ENCODE data around the gene CACNB2. TPM values are rescaled to one million over a fixed set of nuclear protein-coding genes. Genes with fewer than 3 reads are reported as not detected.

The CACNB2 gene
- total and polyA plus RNA-seq, 8 donors: 4.0 to 14.8 (median 11.8) TPM

DNA sequence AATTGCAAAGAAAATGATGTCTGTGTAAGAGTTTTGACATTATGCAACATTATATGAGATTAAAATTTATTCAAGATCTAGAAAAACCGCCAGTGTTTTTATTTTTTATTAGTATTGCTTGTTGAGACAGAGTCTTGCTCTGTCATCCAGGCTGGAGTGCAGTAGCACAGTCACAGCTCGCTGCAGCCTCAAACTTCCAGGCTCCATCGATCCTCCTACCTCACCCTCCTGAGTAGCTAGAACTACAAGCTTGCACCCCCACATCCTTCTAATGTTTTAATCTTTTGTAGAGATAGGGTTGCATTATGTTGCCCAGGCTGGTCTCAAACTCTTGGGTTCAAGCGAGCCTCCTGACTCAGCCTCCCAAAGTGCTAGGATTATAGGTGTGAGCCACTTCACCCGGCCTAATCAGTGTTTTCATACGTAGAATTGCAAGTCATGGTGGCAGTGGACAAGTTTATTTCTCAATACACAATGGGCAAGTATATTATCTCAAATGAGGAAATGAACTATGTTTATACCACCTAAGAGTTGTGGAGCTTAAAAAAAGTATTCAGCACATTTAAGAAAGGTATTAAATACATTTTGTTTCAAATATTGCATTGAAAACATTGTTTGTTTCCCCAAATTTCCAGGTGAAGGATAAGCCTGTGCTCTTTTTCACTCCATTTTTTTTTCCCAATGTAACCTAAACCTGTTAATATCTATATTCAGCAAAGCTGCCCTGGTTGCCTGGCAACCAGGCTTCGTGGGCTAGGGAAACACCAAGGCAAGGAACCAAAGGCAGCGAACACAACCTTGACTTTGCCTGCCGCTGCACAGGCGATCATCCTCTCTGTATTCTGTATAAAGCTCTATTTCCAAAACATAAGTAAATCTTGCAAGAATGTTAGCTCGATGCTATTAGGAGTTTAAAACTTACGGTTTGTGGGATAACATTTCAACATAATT lies 163.9 kb downstream of the CACNB2 start:
- no peak overlapping the region for H3K4me3 ChIP-seq
- TF ChIP-seq, protein P1, sequence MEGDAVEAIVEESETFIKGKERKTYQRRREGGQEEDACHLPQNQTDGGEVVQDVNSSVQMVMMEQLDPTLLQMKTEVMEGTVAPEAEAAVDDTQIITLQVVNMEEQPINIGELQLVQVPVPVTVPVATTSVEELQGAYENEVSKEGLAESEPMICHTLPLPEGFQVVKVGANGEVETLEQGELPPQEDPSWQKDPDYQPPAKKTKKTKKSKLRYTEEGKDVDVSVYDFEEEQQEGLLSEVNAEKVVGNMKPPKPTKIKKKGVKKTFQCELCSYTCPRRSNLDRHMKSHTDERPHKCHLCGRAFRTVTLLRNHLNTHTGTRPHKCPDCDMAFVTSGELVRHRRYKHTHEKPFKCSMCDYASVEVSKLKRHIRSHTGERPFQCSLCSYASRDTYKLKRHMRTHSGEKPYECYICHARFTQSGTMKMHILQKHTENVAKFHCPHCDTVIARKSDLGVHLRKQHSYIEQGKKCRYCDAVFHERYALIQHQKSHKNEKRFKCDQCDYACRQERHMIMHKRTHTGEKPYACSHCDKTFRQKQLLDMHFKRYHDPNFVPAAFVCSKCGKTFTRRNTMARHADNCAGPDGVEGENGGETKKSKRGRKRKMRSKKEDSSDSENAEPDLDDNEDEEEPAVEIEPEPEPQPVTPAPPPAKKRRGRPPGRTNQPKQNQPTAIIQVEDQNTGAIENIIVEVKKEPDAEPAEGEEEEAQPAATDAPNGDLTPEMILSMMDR (IDR thresholded peaks at IDR 0.05): no peak
- H3K36me3 ChIP-seq: no peaks in the 10 kb centered on the region
- intact Hi-C loops (cut with DNase I): no loop called here
- H3K27me3 ChIP-seq: no peaks in the 10 kb centered on the region
- H3K4me1 ChIP-seq: no peaks in the 10 kb centered on the region
- peak in 1 of 4 donors; percentile 16 for DNase-seq
- ATAC-seq: no peak
- no peaks in the 10 kb centered on the region for H3K9me3 ChIP-seq
- H3K27ac ChIP-seq: no peak overlapping the region

- no peak for ATAC-seq
- H3K27me3 ChIP-seq: no peaks in the 10 kb centered on the region
- H3K27ac ChIP-seq: no peak overlapping the region
- no peak overlapping the region for H3K4me3 ChIP-seq
- no peaks in the 10 kb centered on the region for H3K36me3 ChIP-seq
- H3K4me1 ChIP-seq: no peaks in the 10 kb centered on the region
- DNase-seq: no peak
- intact Hi-C loops (cut with DNase I): no loop called here
- TF ChIP-seq, protein P1 (IDR thresholded peaks at IDR 0.05): no peak
- H3K9me3 ChIP-seq: no peaks in the 10 kb centered on the region
These were observed 165.8 kb downstream of the CACNB2 start for GRCh38 chr10:18306031-18306430.

DNA sequence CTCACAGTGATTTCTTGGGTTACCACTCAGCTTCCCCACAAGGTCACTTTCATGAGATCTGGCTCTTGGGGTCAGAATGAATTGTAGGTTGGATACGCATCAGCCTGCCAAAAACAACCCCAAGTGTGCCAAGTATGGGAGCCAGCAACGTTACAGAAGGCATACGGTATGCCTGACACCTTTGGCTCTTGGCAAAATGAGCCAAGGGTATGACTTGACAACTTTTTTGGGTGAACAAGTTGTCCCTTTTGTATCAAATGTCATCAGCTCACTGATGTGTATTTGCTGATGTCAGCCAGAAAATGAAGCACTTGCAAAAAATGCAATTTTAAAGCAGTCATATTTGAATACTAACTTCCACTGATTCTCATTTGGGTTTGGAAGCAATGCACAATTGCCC lies 168.4 kb downstream of the CACNB2 start:
- Histone ChIP-seq H3K27me3 (no peaks in the 10 kb centered on the region), H3K36me3 (no peaks in the 10 kb centered on the region), H3K9me3 (no peaks in the 10 kb centered on the region), H3K4me1 (no peaks in the 10 kb centered on the region), H3K4me3 (no peak overlapping the region), H3K27ac (no peak overlapping the region)
- DNase-seq (no peak), ATAC-seq (no peak)
- intact Hi-C loops (cut with DNase I): no loop called here
- TF ChIP-seq, protein P1 (IDR thresholded peaks at IDR 0.05): no peak

DNA sequence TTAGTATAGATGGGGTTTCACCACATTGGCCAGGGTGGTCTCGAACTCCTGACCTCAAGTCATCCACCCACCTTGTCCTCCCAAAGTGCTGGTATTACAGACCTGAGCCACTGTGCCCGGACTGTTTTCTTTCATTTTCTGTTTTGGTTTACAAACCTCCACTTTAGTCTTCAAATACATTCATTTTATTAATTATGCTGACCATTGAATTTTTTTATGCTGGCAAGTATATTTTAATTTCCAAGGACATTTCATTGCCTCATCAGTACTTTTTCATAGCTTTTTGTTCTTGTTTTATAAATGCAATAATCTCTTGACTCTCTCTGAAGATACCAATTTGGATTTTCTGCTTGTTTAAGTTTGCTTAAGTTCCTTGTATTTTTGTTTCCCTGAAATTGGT lies 170.5 kb downstream of the CACNB2 start:
- DNase-seq (no peak), ATAC-seq (no peak)
- Histone ChIP-seq H3K27me3 (no peaks in the 10 kb centered on the region), H3K9me3 (no peaks in the 10 kb centered on the region), H3K4me3 (no peak overlapping the region), H3K4me1 (no peaks in the 10 kb centered on the region), H3K36me3 (no peaks in the 10 kb centered on the region), H3K27ac (no peak overlapping the region)
- TF ChIP-seq, protein P1 (IDR thresholded peaks at IDR 0.05): no peak
- intact Hi-C loops (cut with DNase I): no loop called here

DNA sequence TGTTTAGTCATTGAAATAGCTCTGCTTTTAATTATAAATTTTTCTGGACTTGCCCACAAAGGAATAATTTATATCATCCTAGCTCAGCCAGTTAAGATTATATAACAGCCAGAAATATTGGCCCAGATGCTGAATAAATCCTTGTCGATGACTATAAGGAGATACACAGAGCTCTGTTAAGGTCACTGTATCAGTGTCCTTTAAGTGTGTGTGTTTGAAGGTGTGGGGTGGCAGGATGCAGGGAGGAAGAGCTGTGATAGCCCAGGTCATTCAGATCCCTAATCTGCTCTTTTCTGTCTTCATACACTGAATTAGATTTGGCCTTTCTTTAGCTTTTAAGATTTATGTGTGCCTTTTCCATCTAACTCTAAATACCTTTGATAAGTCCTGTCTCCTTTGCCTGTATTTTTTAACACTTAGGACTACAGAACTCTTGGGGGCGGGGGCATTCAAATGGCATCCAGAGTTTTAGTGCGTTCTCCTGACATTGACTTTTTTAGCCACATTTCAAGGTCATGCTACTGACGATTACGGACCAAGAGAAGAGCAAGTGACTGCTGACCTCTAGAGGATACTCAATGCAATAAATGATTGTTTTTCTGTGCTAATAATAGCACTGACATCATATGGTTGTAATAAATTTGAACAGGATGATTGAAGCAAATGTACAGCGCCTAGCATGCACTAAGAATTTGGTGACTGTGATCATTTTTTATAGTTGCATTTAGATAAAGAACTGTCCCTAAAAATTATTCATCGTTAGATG lies 172.3 kb downstream of the CACNB2 start:
- peak in 2 of 4 donors; percentile 39 to 60 for DNase-seq
- Histone ChIP-seq H3K4me1 (no peaks in the 10 kb centered on the region), H3K36me3 (no peaks in the 10 kb centered on the region), H3K27me3 (no peaks in the 10 kb centered on the region), H3K4me3 (no peak overlapping the region), H3K27ac (no peak overlapping the region), H3K9me3 (no peaks in the 10 kb centered on the region)
- TF ChIP-seq, protein P1 (IDR thresholded peaks at IDR 0.05): peak in 1 of 2 donors; percentile 9
- peak; percentile 77 for ATAC-seq
- intact Hi-C loops (cut with DNase I): no loop called here
